GM18499 (cell line): ENCODE measurements around the gene CDH13.

Source experiments
- ATAC-seq: cut with Tn5 transposase; IDR thresholded peaks from one replicate; pipeline ENCODE4 v1.9.1; 2021; ENCODE audit warnings: moderate number of reproducible peaks; ENCODE audit not compliant: insufficient read depth, unreplicated experiment

The CDH13 gene

DNA sequence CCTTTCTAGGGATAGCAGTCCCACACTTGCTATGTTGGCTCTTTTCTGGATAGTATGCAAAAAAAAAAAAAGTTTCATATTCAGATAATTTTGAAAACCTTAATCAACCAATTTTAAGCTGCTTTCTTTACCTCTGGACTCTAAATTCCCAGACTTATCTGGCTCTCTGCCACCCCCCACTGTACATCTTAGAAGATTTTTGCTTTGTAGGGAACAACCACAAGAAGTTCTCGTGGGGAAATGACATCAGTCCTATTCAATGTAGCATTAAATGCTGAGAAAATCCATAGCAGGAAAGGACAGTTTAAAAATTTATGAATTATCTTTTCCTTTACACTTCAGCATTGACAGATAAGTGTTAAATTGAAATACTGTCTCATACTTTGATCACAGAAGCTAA is 618.3 kb downstream of the CDH13 start:
- no peak for ATAC-seq

DNA sequence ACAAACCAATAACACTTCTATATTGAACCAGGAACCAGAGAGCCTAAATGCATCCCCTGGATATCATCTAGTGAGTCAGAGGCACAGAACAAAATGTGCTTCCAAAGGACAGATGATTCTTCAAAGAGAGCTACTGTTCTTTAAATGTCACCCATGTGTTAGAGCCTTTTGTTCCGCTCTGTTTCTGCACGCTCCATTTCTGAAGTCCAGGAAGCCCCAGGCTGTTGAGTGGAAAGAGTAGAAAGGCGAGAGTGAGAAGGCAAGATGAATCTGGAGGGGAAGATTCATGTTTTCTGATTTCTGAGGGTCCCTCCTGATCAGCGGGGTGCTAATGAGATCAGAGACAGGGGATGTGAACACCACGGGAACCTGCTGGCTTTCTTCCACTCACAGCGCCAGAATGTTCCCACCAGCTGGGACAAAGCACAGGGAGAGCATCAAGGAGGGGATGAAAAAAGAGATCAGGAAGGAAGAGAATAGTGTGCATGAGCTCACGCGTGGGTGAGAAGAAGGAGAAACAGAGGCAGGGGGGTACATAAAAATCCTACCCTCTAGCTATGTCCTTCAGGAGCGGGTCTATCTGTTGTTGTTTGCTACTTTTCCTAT is 621.1 kb downstream of the CDH13 start:
- ATAC-seq, result no peak

DNA sequence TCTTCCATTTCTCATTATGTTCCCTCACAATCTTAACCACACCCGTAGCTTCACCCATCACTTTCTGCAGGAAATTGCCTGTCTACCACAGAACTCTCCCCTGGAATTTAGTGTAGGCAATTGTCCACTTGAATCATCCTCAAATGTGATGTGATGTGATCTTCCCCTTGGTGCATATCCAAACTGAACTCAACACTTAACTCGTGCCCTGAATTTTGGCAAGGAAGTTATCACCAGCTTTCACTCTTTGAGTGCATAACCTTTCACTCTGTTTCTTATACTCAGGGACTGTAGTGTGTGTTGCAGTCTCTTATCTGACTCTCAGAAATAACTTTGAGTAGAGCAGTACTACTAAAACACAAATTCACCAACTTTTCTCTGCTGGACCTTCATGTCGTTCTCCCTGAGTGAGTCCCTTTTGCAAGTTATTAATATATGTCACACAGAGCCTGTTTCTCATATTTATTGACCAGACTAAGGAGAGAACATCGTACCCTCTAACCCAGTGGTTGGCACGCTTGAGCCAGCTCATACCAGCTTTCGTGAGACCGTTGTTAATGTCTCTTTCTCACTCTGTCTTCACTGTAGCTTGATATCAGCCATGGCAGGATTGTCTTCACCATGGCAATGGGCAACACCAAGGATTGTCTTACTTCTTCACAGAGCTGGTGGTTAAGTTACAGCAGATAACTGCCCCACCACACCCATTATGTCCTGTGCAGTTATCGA is 622.1 kb downstream of the CDH13 start:
- ATAC-seq, result no peak

DNA sequence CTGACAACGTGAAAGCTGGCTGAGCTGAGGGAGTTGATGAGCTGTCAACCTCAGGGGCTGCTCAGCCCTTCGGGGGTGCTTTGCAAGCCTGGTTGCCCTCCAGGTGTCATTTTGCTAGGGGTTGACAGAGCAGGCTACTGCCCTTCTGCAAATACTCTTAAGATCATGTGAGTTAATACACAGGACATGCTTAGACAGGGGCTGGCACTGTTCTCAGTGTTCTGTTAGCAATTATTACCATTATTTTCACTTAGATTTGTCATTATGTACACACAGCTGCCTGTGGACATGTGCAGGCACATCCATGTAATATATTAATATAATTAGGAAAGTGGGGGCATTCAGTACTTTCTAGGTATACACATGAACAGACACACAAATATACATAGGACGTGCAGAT is 626.8 kb downstream of the CDH13 start:
- no peak for ATAC-seq

DNA sequence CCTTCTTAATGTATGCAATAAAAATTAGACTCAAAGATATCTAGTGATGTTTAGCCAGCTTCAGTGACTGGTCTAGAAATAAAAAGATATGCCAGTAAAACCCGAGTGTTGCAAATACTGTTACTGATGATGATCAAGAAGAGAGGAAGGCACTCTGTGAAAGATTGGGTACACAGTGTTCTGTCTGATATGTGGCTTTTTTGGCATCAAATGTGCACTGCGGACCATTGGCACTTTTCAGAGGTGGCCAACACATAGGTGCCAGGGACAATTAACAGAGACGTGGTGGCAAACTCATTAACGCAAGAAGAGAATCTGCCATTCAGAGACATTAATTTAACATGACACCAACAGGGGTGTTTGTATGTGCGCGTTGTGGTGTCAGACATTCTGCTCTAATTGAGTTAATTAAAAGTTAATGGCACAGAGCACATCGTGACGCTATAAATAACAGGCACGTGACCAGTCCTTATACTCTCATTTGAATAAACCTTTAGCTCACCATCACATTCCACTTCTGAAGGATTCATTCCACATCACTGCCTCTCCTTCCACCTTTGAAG is 631.7 kb downstream of the CDH13 start:
- ATAC-seq, result no peak

DNA sequence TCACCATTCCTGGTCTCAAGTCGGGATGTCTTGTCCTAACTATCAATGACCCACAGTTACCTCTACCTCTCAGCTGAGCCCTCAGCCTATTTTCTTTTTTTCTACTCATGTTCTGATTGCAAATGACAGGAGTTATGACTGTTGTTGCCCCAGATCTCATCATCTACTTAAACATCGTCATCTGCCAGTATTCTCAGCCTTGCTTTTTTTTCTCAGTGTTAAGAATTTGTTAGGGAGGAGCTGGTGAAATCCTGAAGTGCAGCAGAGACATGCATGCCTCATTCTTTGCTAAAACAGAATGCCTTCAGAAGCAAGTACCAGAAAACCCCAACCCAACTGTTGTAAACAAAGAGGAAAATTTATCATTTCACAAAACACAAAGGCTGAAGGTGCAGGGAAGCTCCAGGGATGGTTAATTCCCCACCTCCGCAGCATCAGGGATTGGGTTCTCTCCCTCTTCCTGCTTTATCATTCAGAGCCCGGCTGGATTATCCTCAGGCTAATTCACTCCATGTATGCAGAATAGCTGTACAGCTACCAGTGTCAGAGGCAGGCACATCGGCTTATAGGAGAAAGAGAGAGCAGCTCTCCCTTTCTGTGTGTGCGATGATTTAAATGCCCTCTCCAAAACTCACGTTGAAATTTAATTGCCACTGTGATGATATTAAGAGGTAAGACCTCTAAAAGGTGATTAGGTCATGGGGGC is 640.2 kb downstream of the CDH13 start:
- no peak for ATAC-seq

DNA sequence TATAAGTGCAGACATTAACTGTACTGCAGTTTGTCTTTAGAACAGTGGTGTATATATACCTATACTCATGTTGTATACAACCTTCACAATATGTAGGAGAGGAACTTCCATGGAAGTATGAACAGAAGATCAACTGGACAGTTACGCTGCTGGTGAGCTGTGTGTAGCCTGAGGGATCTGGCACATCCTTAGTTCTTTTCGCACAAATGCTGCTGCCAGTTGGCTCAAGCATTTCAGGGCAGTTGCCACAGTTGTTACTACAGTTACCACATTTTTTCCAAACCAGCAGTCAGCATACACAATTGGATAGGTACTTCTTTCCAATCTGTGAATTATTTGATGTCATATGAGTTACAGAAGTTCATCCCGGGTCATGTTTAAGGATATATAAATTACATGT is 641.4 kb downstream of the CDH13 start:
- no peak for ATAC-seq

DNA sequence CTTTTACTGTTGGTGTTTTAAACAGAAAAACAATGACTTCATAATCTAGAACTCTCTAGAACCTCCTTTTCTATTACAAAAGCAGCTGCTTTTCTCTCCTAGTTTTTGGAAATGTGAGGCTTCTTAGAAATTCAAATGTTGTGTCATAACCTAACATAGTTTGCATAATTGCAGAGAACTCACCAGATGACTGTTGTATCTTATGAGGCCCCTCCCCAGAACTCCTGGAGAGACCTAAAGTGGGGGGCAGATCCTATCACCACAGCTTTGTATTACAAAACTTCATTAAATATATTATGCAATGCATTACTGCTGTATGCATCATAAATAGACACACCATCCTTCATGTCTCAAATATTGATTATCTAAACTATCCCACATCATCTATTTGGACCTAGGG is 642.3 kb downstream of the CDH13 start:
- no peak for ATAC-seq

DNA sequence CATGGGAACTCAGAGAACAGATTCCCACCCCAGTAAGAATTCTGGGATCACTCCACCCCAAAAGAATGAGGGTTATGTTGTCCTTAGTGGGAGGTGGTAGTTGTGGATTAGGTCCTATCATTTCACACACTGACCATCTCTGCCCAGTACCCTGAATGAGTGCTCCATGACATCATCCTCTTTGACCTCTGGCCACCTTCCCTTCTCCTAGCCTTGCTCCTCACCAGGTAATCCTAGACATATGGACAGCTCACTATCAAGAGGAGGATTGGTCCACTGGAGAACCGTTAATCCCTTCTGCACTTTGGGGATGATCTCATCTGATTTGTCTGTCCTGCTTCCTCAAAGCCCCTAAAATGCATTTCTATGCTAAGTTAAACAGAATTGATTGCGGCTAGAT is 642.8 kb downstream of the CDH13 start:
- ATAC-seq, result no peak

DNA sequence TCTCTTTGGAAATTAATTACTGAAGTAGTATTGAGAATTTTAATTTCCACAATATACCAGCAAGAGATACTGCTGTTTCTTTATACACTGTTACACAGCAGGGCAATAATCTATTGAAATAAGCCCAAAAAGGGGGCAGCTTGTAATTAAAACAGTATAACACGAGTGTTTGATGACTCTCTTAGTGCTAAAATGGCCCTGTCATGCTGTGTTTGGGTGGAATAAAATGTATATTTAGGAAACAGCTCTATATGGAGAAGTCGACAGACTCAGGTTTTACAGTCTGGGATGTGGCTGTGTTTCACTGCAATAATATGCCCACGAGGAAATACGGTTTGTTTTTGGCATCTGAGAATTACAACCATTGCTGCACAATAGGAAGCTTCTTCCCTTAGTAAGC is 643.3 kb downstream of the CDH13 start:
- ATAC-seq, result no peak

DNA sequence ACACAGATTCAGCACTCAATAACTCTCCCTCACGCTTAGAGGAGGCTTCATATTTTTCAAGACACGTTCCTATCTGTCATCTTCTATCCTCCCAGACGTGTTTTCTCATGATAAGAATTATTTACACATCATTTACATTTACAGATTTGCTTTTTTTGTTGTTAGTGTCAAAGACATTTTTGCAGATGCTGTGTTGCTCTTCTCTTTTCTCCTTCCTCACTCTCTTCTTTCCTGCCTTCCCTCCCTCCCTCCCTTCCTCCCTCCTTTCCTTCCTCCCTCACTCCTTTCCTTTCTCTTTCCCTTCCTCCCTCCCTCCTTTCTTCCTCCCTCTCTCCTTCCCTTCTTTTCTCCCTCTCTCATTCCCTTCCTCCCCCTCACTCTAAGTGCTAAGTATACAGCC is 643.9 kb downstream of the CDH13 start:
- no peak for ATAC-seq

DNA sequence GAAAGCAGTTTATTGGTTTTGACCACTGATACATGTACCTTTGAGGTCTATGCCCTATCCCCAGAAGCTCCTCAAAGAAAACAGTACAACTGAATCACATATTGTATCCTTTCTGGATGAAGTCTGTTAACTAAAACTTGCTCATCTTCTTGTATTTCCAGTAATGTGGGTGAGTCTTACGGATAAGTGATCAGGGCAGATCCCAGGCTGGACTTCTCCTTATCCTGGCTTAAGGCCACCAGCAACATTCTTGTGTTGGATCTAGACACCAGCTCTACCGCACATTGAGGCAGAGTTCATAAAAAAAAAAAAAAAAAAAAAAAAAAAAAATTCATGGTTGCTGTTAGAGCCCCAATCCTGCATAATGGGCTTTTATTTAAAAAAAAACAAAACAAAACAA is 644.4 kb downstream of the CDH13 start:
- no peak for ATAC-seq

DNA sequence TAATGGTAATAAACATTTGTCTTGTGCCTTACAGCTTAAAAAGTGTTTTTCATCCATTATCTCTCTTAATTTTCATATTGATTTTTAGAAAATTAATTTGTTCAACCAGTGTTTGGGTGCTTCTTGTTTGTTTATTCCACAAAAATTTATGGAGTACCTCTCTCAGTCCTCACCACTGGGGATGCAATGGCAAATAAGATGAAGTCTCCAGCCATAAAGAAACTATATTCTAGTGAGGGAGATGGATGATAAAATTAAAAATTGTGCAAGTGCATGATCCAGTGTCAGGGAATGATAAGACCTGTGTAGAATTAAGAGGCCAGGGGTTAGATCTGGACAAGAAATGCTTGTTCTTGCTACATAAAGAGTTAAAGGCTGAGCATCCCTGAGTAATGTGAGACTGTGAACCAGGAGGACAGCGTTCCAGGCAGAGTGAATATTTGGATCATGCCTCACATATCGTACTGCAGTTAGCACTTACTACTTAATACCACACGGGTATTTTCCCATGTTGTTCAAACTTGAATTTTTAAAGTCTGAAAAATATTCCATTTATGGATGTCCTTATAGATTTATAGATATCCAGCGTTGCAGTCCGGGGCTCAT is 645.3 kb downstream of the CDH13 start:
- ATAC-seq, result no peak

DNA sequence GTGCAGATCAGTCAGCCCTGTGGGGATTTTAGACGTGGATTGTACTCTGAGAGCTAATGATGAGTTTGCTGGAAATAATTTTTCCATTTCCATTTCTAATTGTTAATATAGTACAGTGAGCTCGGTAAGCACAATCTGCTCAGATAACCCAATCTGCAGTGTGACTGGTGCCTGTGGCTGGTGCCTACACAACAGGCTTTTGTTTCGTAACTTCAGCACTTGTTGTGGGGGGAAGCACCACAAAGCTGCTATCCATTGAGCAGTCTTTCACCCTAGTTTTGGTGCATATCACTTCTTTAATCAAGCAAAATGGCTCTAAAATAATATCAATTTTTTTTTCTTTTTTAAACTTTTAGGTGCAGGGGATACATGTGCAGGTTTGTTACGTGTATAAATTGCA is 646.1 kb downstream of the CDH13 start:
- no peak for ATAC-seq

DNA sequence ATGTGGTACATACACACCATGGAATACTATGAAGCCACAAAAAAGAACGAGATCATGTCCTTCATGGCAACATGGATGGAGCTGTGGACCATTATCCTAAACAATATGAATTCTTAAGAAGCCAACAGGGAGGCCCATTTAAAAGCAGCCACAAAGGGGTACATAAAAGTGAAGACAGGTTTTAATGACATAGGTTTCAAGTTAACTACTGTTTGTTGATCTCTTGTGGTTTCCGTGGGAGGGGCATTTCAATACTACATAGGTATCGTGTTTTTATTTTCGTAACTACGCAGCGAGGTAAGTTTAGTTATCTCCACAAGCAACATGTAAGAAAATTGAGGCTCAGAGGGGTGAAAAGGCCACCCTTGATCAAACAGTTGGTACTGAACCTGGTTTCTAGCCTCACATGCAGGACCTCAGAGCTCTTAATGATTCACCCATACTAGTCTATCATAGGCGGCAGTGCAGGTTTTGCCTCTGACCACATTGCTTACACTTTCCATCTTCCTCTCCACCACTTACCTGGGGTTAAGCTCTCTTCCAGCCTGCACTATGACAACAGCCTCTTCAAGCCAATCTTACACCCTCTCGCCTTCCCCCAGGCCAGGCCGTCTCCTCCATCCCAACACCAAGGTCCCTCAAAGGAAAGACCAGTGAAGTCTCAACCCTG is 646.9 kb downstream of the CDH13 start:
- no peak for ATAC-seq

DNA sequence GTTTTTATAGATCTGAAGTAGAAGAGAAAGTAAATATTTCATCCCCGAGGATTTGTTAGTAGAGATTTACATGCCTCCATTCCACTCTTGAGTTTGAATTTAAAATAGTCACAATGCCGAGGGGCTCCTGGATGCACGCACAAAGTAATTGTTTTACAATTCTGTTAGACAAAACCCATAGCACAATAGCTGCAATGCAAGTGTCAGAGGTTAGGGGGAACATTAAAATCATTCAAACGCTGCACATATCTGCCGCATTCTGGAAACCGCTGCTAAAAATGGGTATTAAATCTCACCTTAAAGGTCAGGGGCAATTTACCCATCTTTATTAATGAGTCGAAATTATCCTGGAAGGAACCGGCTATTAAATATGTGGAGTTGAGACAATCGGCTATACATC is 652.5 kb downstream of the CDH13 start:
- no peak for ATAC-seq

DNA sequence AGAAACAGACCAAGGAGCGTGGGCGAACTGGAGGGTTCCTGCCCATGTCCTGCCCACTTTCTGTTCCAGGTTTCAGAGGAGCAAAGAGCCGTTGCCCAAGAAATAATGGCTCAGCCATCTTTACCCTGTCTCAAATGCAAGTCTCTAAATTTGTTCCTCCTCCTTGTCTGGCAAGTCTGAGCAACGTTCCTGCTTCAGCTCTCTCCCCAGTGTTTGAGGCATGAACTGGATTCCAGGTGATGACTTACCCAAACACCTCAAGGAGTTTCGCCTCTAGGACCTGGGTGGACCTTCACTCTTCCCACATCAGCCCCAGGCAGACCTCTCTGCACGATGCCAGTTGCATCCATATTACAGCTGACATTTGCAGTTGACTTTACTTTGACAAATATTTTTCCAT is 659.2 kb downstream of the CDH13 start:
- no peak for ATAC-seq

DNA sequence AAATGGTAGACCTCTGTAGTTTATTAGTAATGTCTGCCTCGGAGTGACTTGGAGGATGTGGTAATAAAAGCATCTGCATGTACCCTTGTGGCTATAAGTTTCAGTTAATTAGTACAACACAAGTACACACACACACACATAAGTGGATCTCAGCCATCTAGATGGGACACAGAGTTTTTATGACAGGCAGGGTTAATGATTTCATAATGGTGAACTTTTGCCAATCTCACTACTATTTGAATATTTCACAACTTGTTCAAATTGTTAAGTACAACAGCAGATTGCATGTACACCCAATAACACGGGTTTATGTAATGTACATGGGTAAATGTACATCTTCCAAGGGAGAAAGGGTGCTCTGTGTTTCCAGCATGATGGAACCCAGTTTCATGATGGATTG is 669.7 kb downstream of the CDH13 start:
- ATAC-seq, result no peak

DNA sequence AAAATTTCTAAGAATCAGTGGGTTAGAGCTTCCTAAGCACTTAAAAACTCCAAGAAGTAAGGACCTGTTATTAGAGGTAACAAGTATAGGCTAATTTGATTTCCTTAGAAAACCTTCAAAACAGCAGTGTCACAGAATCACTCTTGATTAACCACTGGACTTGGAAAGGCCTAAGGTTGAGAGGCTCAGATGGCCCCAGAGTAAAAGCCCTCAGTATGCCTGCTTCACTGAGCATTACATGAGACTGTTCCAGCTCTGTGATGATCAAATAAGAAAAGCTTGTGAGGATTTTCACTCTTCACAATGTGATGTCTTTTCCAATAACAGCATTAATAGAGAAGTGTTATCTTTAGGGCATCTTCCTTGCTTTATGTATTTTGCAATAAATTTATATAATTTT is 671.8 kb downstream of the CDH13 start:
- ATAC-seq, result no peak

DNA sequence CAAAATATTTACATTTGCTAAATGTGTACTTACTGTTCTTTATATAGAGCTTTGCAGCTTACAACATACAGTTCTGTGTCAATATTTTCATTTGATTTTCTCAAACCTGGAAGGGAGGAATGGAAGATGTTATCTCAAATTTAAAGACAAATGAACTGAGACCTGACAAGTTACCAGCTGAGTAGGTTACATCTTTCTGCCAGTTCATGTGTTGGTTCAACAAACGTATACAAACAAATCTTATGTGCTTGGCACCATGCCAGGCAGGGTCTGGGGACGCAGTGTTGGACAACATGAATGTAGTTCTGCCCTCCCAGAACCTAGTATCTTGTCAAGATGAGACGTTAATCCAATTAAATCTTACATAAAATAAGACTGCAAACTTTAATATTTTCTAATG is 673.6 kb downstream of the CDH13 start:
- ATAC-seq, result no peak

DNA sequence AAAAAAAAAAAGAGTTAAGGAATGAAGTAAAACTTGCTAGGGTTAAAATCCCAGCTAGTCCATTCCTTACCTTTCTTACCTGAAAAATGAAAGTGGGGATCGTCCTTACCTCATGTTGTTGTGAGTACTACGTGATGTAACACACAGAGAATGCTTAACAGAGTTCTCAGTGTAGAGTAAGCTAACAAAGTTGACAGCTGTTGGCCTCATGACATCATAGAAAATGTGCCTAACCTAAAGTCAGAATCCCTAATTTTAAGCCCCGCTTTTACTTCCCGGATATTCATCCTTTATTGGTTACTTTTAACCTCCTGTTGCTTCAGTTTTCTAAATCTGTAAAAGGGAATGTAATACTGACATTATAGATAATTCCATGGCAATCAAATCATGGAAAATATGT is 675.2 kb downstream of the CDH13 start:
- no peak for ATAC-seq
